Measurements from ENCODE around the gene RABL6. TPM values are rescaled to one million over a fixed set of nuclear protein-coding genes. Genes with fewer than 3 reads are reported as not detected.

Gene RABL6
- total RNA-seq, 4 donors from 2014 or later: 63.0 to 74.5 (median 71.3) TPM

GRCh38 chr9:136846376-136847087 lies 38.8 kb downstream of the RABL6 start:
- peaks cover 0 to 83% (median 47%) of the 10 kb centered on the region in 4 donors for H3K4me1 ChIP-seq
- no peak for TF ChIP-seq POLR2A (IDR thresholded peaks at IDR 0.05)
- no peak for DNase-seq (ENCODE audit: low spot score in 2 of 2)
- WGBS, 2 donors: 6 to 13% methylated on average over 22 to 61 of the region's 98 CpGs
- H3K27ac ChIP-seq: peak overlapping the region in 1 of 4 donors; percentile 91
- peaks cover 3 to 43% of the 10 kb centered on the region in 2 donors for H3K27me3 ChIP-seq
- peaks cover 0 to 14% (median 0%) of the 10 kb centered on the region in 3 donors for H3K36me3 ChIP-seq
- H3K4me3 ChIP-seq: peak overlapping the region in 1 of 4 donors; percentile 75
- H3K9me3 ChIP-seq: no peaks in the 10 kb centered on the region

GRCh38 chr9:136847088-136847825 lies 39.5 kb downstream of the RABL6 start:
- TF ChIP-seq EP300 (IDR thresholded peaks at IDR 0.05) (peak in 1 of 2 donors; percentile 19), POLR2A (IDR thresholded peaks at IDR 0.05) (no peak), CTCF (IDR thresholded peaks at IDR 0.05) (no peak)
- WGBS, 2 donors: 1 to 4% methylated on average over 14 to 60 of the region's 75 CpGs
- Histone ChIP-seq H3K9me3 (no peaks in the 10 kb centered on the region), H3K27ac (peak overlapping the region in 3 of 4 donors; percentile 82 to 94 (median 91)), H3K27me3 (peaks cover 3 to 43% of the 10 kb centered on the region in 2 donors), H3K4me3 (peak overlapping the region; percentile 51 to 85 (median 72)), H3K36me3 (peaks cover 0 to 15% (median 0%) of the 10 kb centered on the region in 3 donors), H3K4me1 (peaks cover 0 to 83% (median 40%) of the 10 kb centered on the region in 4 donors)
- peak in 1 of 2 donors; percentile 31 for DNase-seq (ENCODE audit: low spot score in 2 of 2)

- Histone ChIP-seq H3K4me3 (peak overlapping the region; percentile 51 to 85 (median 72)), H3K36me3 (peaks cover 0 to 15% (median 0%) of the 10 kb centered on the region in 3 donors), H3K9me3 (no peaks in the 10 kb centered on the region), H3K27me3 (peaks cover 3 to 42% of the 10 kb centered on the region in 2 donors), H3K4me1 (peaks cover 0 to 81% (median 34%) of the 10 kb centered on the region in 4 donors), H3K27ac (peak overlapping the region; percentile 74 to 94 (median 86))
- 0 to 1% methylated on average over 33 to 42 of the region's 48 CpGs for WGBS, 2 donors
- TF ChIP-seq EP300 (IDR thresholded peaks at IDR 0.05): peak in 1 of 2 donors; percentile 79
- TF ChIP-seq CTCF (IDR thresholded peaks at IDR 0.05): peak in 1 of 5 experiments; percentile 13
- TF ChIP-seq POLR2A (IDR thresholded peaks at IDR 0.05): peak in 1 of 2 donors; percentile 39
- peak; percentile 56 to 83 for DNase-seq (ENCODE audit: low spot score in 2 of 2)
Observed at GRCh38 chr9:136847826-136848392, 40.2 kb downstream of the RABL6 start.

GRCh38 chr9:136848393-136849037 lies 40.8 kb downstream of the RABL6 start:
- WGBS, 2 donors: 1 to 5% methylated on average over 26 to 44 of the region's 53 CpGs
- Histone ChIP-seq H3K27ac (peak overlapping the region; percentile 74 to 94 (median 86)), H3K36me3 (peaks cover 0 to 15% (median 0%) of the 10 kb centered on the region in 3 donors), H3K4me1 (peaks cover 0 to 75% (median 29%) of the 10 kb centered on the region in 4 donors), H3K27me3 (peaks cover 3 to 36% of the 10 kb centered on the region in 2 donors), H3K4me3 (peak overlapping the region; percentile 51 to 85 (median 72)), H3K9me3 (no peaks in the 10 kb centered on the region)
- TF ChIP-seq CTCF (IDR thresholded peaks at IDR 0.05) (no peak), POLR2A (IDR thresholded peaks at IDR 0.05) (no peak), EP300 (IDR thresholded peaks at IDR 0.05) (no peak)
- DNase-seq (ENCODE audit: low spot score in 2 of 2): no peak
